Heart left ventricle (tissue), 16 donors: ENCODE data around the gene DEGS1. TPM values are rescaled to one million over a fixed set of nuclear protein-coding genes. Genes with fewer than 3 reads are reported as not detected.

Experiments
- ATAC-seq, 4 donors: fragments of 200-7000 bp; cut with Tn5 transposase; one replicate each; pipeline ENCODE4 v1.9.1; 2020 to 2022; ENCODE audit warnings: moderate library complexity in 4 of 4, mild to moderate bottlenecking in 3 of 4, moderate number of reproducible peaks in 1 of 4
- DNase-seq, 5 donors: peaks; one replicate each; pipeline ENCODE4 v3.0.0-alpha.2; 2020
- H3K27ac ChIP-seq, 12 donors: fragments of 200-600 bp; sonication (generic) in 4 of 12; one replicate each; pipeline versions ENCODE4 v1.5.0 to v1.8.0; 2016 to 2022; ENCODE audit warnings: mild to moderate bottlenecking in 2 of 12
- H3K27me3 ChIP-seq, 9 donors: fragments of 200-600 bp; sonication (generic) in 2 of 9; one replicate each; pipeline versions ENCODE4 v1.5.1 to v1.8.0; 2016 to 2022; ENCODE audit warnings: mild to moderate bottlenecking in 3 of 9
- H3K36me3 ChIP-seq, 9 donors: fragments of 200-600 bp; sonication (generic) in 2 of 9; one replicate each; pipeline versions ENCODE4 v1.5.0 to v1.8.0; 2018 to 2022; ENCODE audit warnings: mild to moderate bottlenecking in 2 of 9
- H3K4me1 ChIP-seq, 12 donors: fragments of 200-600 bp; sonication (generic) in 4 of 12; one replicate each; pipeline versions ENCODE4 v1.5.0 to v1.8.0; 2016 to 2022; ENCODE audit warnings: mild to moderate bottlenecking in 3 of 12
- H3K4me3 ChIP-seq, 12 donors: fragments of 200-600 bp; sonication (generic) in 4 of 12; one replicate each; pipeline versions ENCODE4 v1.5.0 to v1.8.0; 2017 to 2022; ENCODE audit warnings: mild to moderate bottlenecking in 9 of 12, moderate library complexity in 4 of 12
- H3K9me3 ChIP-seq, 12 donors: fragments of 200-600 bp; sonication (generic) in 4 of 12; one replicate each; pipeline versions ENCODE4 v1.5.0 to v1.8.0; 2016 to 2022; ENCODE audit warnings: mild to moderate bottlenecking in 1 of 12
- CTCF ChIP-seq, 12 donors: fragments of 200-600 bp; sonication (generic) in 4 of 12; IDR thresholded peaks; one replicate each; pipeline versions ENCODE4 v1.5.0 to v1.8.0; 2018 to 2022; ENCODE audit warnings: antibody characterized with exemption in 12 of 12, mild to moderate bottlenecking in 5 of 12
- POLR2A ChIP-seq, 2 donors: fragments of 450-650 bp; IDR thresholded peaks; one replicate each; pipeline ENCODE4 v1.6.1; 2017; ENCODE audit warnings: antibody characterized with exemption in 2 of 2, mild to moderate bottlenecking in 2 of 2, moderate library complexity in 2 of 2
- WGBS, 4 donors: extraction: QIAGEN DNeasy Blood & Tissue Kit in 2 of 4; methylation state at CpG; one replicate each; pipeline versions ENCODE4 v1.1.5 to v1.1.7; 2013 to 2018; 5-methylcytosine and 5-hydroxymethylcytosine counted together
- intact Hi-C, 10 donors: fragments of 100-400 bp; cut with DNase I; formaldehyde crosslinking; loops; one replicate each; pipeline versions ENCODE4 v1.11.1 to v1.14.2; 2022
- polyA plus RNA-seq, 2 donors: library from polyadenylated mRNA; stranded (reverse); fragments of 200-250 nt; gene quantifications; one replicate each; pipeline ENCODE4 v1.2.3, GENCODE V29; 2013
- total RNA-seq, 9 donors: library from RNA; depleted of rRNA in 2 of 9; stranded (reverse); fragments of >200 nt in 2 of 9; fragmentation: NEBNext Ultra II Directional in 3 of 9; extraction: Animal tissue kit (Norgen Biotek cat#: 25700) in 3 of 9; gene quantifications; one replicate each; pipeline versions ENCODE4 v1.1.0 to v1.2.4, GENCODE V29; 2016 to 2023
- donor health status: ischemic (EF 13 %, LVEDD 7.1; RV severe dilation, severe dysfunction).
- donor health status: healthy with polysubstance abuse.
- donor health status: DM: no; HTN: yes; CAD: no.
- donor health status: DM: no; HTN: no; CAD: no.
- donor health status: ischemic (EF 25% LVEDD 6.9; RV normal size, moderate dysfunction).
- donor health status: ischemic (EF 25% LVEDD 5.7; RV mildly dilated, moderate dysfunction).
- donor health status: healthy.
- donor health status: DM: yes; HTN: yes; CAD: no.
- donor health status: ischemic (EF 35%, LVEDD 5.7; RV mildly dilated, moderate dysfunction).
- donor health status: nonischemic (EF 11% LVEDD 7.7; RV severe dilation, severe dysfunction).
- donor health status: DM: yes; HTN: yes; CAD: no.
- donor health status: PGD.
- donor health status: ischemic (EF 29% LVEDD 5.4; RV normal size, mild dysfunction).
- donor health status: nonischemic (EF 23%, LVEDD 6.1; RV moderate dilation, normal function).

DEGS1 gene
- total and polyA plus RNA-seq, 11 donors, result 35.8 to 75.2 (median 46.3) TPM

DNA sequence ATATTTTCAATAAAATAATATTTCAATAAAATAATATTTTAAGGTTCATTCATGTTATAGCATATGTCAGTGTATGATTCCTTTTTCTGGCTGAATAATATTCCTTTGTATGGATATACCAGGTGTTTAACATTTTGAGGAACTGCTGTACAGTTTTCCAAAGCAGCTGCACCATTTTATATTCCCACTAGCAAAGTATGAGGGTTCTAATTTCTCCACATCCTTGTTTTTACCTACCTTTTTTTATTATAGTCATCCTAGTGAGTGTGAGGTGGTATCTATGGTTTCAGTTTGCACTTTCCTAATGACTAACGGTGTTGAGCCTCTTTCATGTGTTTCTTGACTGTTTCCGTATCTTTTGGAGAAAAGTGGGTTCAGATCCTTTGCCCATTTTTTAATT lies 5.2 kb downstream of the DEGS1 start:
- Histone ChIP-seq H3K4me1 (peaks cover 0 to 41% (median 16%) of the 10 kb centered on the region in 12 donors), H3K27me3 (no peaks in the 10 kb centered on the region), H3K4me3 (no peak overlapping the region), H3K9me3 (peaks cover 0 to 5% (median 0%) of the 10 kb centered on the region in 12 donors), H3K36me3 (peaks cover 0 to 61% (median 32%) of the 10 kb centered on the region in 9 donors), H3K27ac (no peak overlapping the region)
- WGBS, 4 donors, result 93 to 99% (median 97%) methylated on average over 2 of the region's 2 CpGs
- intact Hi-C loops, result loop anchor here in 2 of 10 donors (10.0 kb wide), 2 partner anchors 137 to 147 kb away; partner anchors contain the start of gene NVL (in 1 of the 2)
- TF ChIP-seq CTCF (IDR thresholded peaks at IDR 0.05) (no peak), POLR2A (IDR thresholded peaks at IDR 0.05) (no peak)
- ATAC-seq (no peak), DNase-seq (no peak)

DNA sequence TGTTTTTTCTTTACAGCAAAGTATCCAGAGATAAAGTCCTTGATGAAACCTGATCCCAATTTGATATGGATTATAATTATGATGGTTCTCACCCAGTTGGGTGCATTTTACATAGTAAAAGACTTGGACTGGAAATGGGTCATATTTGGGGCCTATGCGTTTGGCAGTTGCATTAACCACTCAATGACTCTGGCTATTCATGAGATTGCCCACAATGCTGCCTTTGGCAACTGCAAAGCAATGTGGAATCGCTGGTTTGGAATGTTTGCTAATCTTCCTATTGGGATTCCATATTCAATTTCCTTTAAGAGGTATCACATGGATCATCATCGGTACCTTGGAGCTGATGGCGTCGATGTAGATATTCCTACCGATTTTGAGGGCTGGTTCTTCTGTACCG lies 6.5 kb downstream of the DEGS1 start:
- no peak overlapping the region for H3K27ac ChIP-seq
- DNase-seq (no peak), ATAC-seq (no peak)
- peaks cover 0 to 5% (median 0%) of the 10 kb centered on the region in 12 donors for H3K9me3 ChIP-seq
- H3K4me3 ChIP-seq, result no peak overlapping the region
- no peaks in the 10 kb centered on the region for H3K27me3 ChIP-seq
- 91 to 95% (median 94%) methylated on average over 7 of the region's 7 CpGs for WGBS, 4 donors
- peaks cover 0 to 34% (median 10%) of the 10 kb centered on the region in 12 donors for H3K4me1 ChIP-seq
- peaks cover 0 to 70% (median 43%) of the 10 kb centered on the region in 9 donors for H3K36me3 ChIP-seq
- TF ChIP-seq POLR2A (IDR thresholded peaks at IDR 0.05) (no peak), CTCF (IDR thresholded peaks at IDR 0.05) (no peak)
- intact Hi-C loops, result loop anchor here in 2 of 10 donors (10.0 kb wide), 2 partner anchors 135 to 145 kb away; partner anchors contain the start of gene NVL (in 1 of the 2)

- H3K36me3 ChIP-seq, result peaks cover 0 to 66% (median 45%) of the 10 kb centered on the region in 9 donors
- intact Hi-C loops, result no loop called here
- no peak for DNase-seq
- peaks cover 0 to 5% (median 0%) of the 10 kb centered on the region in 12 donors for H3K9me3 ChIP-seq
- H3K4me3 ChIP-seq, result no peak overlapping the region
- H3K4me1 ChIP-seq, result peaks cover 0 to 26% (median 0%) of the 10 kb centered on the region in 12 donors
- 74 to 80% (median 77%) methylated on average over 5 of the region's 5 CpGs for whole genome bisulfite sequencing, 4 donors
- ATAC-seq, result no peak
- H3K27me3 ChIP-seq, result no peaks in the 10 kb centered on the region
- no peak overlapping the region for H3K27ac ChIP-seq
- TF ChIP-seq POLR2A (IDR thresholded peaks at IDR 0.05) (no peak), CTCF (IDR thresholded peaks at IDR 0.05) (no peak)
These were observed 9.2 kb downstream of the DEGS1 start for GRCh38 chr1:224192082-224192788.

DNA sequence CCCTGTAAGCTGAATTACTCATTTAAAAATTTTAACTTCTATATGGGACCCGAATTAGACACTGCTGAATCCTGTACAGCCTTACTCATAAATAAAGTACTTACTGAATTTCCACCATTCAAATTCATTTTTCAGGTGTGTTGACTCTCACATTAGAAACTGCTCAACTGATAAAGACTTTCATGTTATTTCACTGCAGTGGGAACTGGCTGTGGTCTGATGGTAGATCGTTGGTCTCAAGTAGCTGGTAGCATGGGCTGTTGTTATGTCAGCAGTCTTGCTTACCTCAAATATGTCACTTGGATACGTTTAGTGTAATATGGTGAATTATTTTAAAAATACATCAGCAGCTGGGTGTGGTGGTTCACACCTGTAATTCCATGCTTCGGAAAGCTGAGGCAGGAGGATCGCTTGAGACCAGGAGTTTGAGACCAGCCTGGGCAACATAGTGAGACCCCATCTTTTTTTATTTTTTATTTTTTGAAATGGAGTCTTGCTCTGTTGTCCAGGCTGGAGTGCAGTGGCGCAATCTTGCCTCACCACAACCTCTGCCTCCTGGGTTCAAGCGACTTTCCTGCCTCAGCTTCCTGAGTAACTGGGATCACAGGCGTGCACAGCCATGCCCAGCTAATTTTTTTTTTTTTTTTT lies 10.4 kb downstream of the DEGS1 start:
- H3K36me3 ChIP-seq, result peaks cover 0 to 58% (median 45%) of the 10 kb centered on the region in 9 donors
- DNase-seq (no peak), ATAC-seq (no peak)
- H3K27ac ChIP-seq, result no peak overlapping the region
- peaks cover 0 to 1% (median 0%) of the 10 kb centered on the region in 12 donors for H3K9me3 ChIP-seq
- intact Hi-C loops, result no loop called here
- TF ChIP-seq POLR2A (IDR thresholded peaks at IDR 0.05), result no peak
- TF ChIP-seq CTCF (IDR thresholded peaks at IDR 0.05), result no peak
- peaks cover 0 to 19% (median 0%) of the 10 kb centered on the region in 12 donors for H3K4me1 ChIP-seq
- 92 to 96% (median 95%) methylated on average over 8 of the region's 8 CpGs for WGBS, 4 donors
- H3K27me3 ChIP-seq, result no peaks in the 10 kb centered on the region
- no peak overlapping the region for H3K4me3 ChIP-seq
